ENCODE measurements around the gene GPSM3.

DNA sequence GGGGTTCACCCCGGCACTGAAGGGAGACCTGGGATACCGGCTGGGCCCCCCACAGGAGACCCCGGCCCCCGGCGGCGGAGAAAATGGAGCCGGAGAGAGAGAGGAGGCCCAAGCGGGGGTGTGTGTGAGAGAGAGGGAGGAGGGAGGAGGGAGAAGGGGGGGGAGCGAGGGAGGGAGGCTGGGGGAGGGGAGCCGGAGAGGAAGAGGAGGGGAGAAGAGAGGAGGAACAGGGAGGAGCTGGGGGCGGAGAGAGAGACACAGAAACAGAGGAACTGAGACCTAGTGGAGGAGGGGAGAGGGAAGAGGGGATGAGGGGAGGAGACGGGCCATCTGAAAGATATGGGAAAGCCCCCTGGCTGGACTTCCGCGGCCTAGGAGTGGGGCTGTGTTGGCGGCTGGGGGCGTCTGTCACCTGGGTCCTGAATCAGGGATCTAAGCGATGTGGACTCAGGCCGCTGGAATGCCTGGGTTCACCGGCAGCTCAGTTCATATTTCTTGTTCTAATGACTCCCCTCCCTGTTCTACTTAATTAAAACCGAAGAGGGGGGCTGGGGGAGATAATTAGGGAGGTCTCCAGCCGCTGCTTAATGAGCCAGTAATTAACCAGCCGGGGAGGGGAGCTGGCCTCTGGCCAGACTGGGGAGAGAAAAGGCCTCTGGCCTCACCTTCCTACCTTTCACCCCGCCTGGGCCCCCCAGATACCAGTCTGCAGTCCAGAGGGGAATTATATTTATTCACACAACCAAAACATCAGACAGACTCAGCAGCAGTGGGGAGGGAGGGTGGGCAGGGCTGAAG, 2.2 kb downstream of the GPSM3 start, which contains the start of gene PBX2:
- TF ChIP-seq CTCF (optimal IDR thresholded peaks at IDR 0.05 in 1 of 3, IDR thresholded peaks at IDR 0.05 in 1 of 3, conservative IDR thresholded peaks at IDR 0.05 in 1 of 3; ENCODE audit: extremely low read depth in 1 of 3, insufficient read depth in 2 of 3, low read length in 3 of 3): no peak
- TF ChIP-seq EZH2 (IDR thresholded peaks at IDR 0.05; ENCODE audit: low read length): no peak
